Posterior cingulate gyrus (tissue), 11 donors: ENCODE measurements around the gene ISG15.
"Not testable (repeated sequence)": the region's sequence is repeated elsewhere in the genome, so short reads cannot be mapped to it uniquely, and the experiment has no call there.

Source experiments
- DNase-seq, 10 donors: peaks; one replicate each; pipeline versions ENCODE4 v3.0.0 to v3.0.0-alpha.2; 2020 to 2021; ENCODE audit warnings: mixed read lengths in 3 of 10
- intact Hi-C: fragments of 100-400 bp; cut with DNase I; formaldehyde crosslinking; loops from one replicate; pipeline ENCODE4 v1.15.1; 2023

ISG15 gene

GRCh38 chr1:1022302-1023009 lies 9.2 kb downstream of the ISG15 start:
- intact Hi-C loops: no loop called here
- DNase-seq: no peak

- DNase-seq: no peak
- intact Hi-C loops: no loop called here
Measured at GRCh38 chr1:1023700-1024099, 10.4 kb downstream of the ISG15 start.

GRCh38 chr1:1024149-1024770 lies 11.0 kb downstream of the ISG15 start:
- intact Hi-C loops: no loop called here
- DNase-seq: no peak

GRCh38 chr1:1024771-1025699 lies 11.7 kb downstream of the ISG15 start:
- intact Hi-C loops: no loop called here
- DNase-seq: peak in 2 of 10 donors; percentile 39 to 70

DNA sequence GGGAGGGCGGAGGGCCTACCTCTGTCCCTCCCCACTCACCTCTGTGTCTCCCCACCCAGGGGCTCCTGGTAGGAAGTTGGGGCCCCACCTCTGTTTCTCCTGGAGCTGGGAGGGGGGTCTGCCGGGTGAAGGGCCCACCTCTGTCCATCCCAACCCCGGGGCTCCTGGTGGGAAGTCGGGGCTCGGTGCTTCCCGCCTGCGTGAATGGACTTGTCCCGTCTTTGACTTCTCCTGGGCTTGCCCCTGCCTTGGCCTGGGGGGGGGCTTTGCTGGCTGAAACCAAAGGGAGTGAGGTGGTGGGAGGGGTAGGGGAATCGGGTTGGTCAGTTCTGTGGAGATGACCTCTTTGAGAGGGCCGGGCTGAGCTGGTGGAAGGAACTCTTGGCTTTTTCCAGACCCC lies 12.4 kb downstream of the ISG15 start:
- intact Hi-C loops: no loop called here
- DNase-seq: no peak

GRCh38 chr1:1026599-1027413 lies 13.5 kb downstream of the ISG15 start:
- intact Hi-C loops: no loop called here
- DNase-seq: no peak

- DNase-seq: no peak
- intact Hi-C loops: no loop called here
Measured at GRCh38 chr1:1027791-1028190, 14.5 kb downstream of the ISG15 start.

GRCh38 chr1:1030867-1031658 lies 17.8 kb downstream of the ISG15 start:
- DNase-seq, intact Hi-C loops: not testable (repeated sequence)

GRCh38 chr1:1031659-1032235 lies 18.4 kb downstream of the ISG15 start:
- no peak for DNase-seq
- intact Hi-C loops: loop anchor here (2.0 kb wide), 1 partner anchor 13 kb away; no protein-coding TSS in a partner anchor

- intact Hi-C loops: loop anchor here (2.0 kb wide), 1 partner anchor 14 kb away; no protein-coding TSS in a partner anchor
- peak in 8 of 10 donors; percentile 45 to 94 (median 62) for DNase-seq
Measured at GRCh38 chr1:1032424-1032823, 19.1 kb downstream of the ISG15 start.

DNA sequence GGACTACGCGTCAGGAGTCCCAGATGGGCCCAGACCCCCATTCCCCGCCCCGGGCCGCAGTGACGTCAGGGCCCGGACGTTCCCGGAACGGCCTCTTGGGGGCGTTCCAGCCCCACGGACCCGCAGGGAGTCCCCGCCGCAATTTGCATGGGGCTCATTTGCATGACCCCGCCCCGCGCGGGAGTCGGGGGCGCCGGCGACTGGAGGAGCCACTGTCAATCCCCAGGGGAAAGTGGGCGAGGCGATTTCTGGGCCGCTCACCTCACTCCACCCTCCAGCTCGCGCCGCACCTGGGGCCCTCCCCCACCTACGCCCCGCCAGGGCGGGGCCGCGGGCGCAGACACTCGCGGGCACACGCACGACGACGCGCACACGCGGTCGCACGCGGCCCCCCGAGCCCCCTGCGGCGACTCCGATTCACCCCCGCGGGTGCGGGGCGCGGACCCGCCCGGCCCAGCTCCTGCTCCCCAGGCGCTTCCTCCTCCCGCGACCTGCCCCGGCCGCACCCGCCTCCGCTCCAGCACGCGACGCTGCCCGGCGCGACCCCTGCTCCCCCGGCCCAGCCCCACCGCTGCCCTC lies 19.8 kb downstream of the ISG15 start:
- intact Hi-C loops: loop anchor here (2.0 kb wide), 1 partner anchor 14 kb away; no protein-coding TSS in a partner anchor
- DNase-seq: peak; percentile 76 to 99 (median 90)

GRCh38 chr1:1033731-1034438 lies 20.6 kb downstream of the ISG15 start:
- intact Hi-C loops: loop anchor here (2.0 kb wide), 1 partner anchor 15 kb away; no protein-coding TSS in a partner anchor

GRCh38 chr1:1034439-1034781 lies 21.1 kb downstream of the ISG15 start:
- intact Hi-C loops: no loop called here
- DNase-seq: peak in 1 of 10 donors; percentile 86

More at GRCh38 chr1:1033731-1034438, 20.6 kb downstream of the ISG15 start:
- DNase-seq: no peak

DNA sequence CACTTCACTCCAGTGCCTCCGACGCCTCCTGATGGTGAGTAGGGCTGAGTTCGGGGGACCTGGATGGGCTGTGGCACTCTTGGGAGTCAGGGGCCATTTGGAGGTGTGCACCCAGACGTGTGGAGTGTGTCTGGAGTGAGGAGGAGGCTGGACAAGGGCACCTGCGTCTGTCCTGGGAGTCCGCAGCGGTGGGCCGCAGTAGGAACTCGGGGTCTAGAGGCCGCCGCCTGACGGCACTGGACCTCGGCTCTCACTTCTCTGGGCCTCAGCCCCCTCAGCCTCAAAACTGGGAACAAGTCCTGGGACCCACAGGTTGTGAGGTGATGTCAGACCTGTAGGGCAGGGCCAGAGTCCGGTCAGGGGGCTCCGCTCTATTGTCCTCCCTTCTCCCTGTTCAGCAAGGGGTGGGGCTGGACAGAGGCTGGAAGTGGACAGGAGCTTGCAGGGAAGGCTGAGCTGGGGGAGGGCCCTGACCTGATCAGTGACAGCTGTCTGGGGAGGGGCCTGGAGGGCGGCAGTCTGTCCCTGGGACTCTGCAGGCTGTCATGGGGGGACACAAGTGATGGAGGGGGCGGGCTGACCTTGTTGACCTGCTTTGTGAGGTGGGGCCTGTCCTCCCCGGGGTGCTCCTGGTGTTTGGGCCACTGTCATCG lies 22.1 kb downstream of the ISG15 start:
- DNase-seq: no peak
- intact Hi-C loops: no loop called here

DNA sequence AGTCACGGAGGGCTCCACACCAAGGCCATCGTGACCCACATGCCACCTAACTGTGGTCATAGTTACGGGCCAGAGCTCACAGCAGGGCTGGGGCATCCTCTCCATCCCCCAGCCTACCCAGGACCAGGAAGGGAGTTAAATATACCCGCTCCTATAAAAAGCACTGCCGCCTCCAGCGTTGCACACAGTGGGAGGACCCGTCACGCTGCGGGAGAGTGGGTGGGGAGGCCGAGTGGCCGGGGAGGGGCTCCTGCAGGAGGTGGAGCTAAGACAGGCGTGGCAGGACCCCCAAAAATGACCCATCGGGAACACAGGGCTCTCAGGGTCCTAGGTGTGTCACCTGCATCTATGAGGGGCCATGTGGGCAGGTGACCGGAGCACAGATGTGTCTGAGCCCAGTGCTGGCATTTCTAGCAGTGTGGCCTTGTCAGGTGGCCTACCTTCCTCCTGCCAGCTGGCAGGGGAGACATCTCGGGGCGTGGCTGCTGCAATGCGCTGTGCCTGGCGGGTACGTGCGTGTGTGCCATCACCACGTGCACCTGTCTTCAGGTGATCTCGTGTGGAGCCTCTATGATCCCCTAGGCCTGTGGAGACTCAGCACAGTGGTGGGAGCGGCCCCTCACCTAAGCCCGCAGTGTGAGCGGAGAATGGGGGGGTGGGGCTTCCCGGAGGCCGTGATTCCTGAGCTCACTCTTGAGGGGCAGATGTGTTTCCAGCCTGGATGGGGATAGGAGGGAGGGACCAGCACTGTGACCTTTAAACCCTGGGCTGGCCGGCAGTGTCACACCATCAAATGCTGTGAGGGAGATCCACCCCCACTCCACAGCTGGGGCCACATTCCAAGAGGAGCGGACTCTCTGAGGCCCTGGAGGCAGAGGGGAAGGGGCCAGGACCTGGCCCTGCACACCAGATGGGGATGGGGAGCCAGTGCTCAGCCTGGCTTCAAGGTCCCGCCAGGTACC lies 24.4 kb downstream of the ISG15 start:
- intact Hi-C loops: no loop called here
- DNase-seq: peak in 4 of 10 donors; percentile 61 to 94 (median 74)

- intact Hi-C loops: no loop called here
- no peak for DNase-seq
Measured at GRCh38 chr1:1038694-1039093, 25.4 kb downstream of the ISG15 start.
